ENCODE data around the gene COL27A1. TPM values are rescaled to one million over a fixed set of nuclear protein-coding genes. Genes with fewer than 3 reads are reported as not detected.
A peak's percentile ranks its signal among the peaks of the same experiment; 100 is the strongest.
"Not testable (repeated sequence)": the region's sequence is repeated elsewhere in the genome, so short reads cannot be mapped to it uniquely, and the experiment has no call there.

Gene COL27A1
- total and polyA plus RNA-seq, 2 donors (not counting 1 experiment from before 2014, with no cell fraction given), result 0.16 to 0.27 TPM

DNA sequence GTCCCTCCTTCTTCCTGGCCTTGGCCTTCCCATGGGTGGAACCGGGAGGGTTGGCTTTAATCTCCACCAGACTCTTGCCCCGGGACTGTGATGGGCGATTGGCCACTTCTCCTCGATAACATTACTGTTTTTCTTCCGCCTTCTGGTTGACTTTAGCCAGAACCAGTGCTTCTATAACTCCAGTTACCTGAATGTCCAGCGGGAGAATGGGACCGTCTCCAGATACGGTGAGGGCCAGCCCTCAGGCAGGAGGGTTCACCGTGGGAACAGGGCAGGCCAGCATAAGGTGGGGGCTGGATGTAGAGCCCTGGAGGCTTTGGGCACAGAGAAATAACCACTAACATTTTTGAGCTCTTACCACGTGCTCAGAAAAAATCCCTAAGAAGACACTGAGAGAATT, 175.3 kb downstream of the COL27A1 start:
- ATAC-seq (ENCODE audit: low read depth) (no peak), DNase-seq (no peak)
- Histone ChIP-seq H3K9me3 (ENCODE audit: control extremely low read depth in 1 of 3, control insufficient read depth in 2 of 3, insufficient read depth in 1 of 3, low read length in 2 of 3) (peaks cover 0 to 9% (median 0%) of the 10 kb centered on the region in 3 donors), H2AFZ (ENCODE audit: insufficient read depth, low read depth, low read length, poor library complexity, severe bottlenecking) (no peak overlapping the region), H3K27me3 (replicated peaks in 1 of 4; ENCODE audit: control extremely low read depth in 1 of 4, control insufficient read depth in 3 of 4, insufficient read depth in 4 of 4, low read length in 3 of 4) (no peaks in the 10 kb centered on the region), H3K4me1 (ENCODE audit: control insufficient read depth in 2 of 2, insufficient read depth in 2 of 2, low read length in 2 of 2) (no peaks in the 10 kb centered on the region), H3K4me2 (replicated peaks; ENCODE audit: low read depth, low read length, poor library complexity, severe bottlenecking) (no peak overlapping the region), H3K79me2 (ENCODE audit: control insufficient read depth, insufficient read depth, low read length) (no peaks in the 10 kb centered on the region), H3K9ac (ENCODE audit: low read length) (no peak overlapping the region), H3K4me3 (ENCODE audit: control extremely low read depth in 1 of 5, extremely low read depth in 1 of 5, insufficient read depth in 1 of 5, low read depth in 2 of 5, low read length in 4 of 5) (no peak overlapping the region), H3K27ac (ENCODE audit: low read length in 2 of 2) (no peak overlapping the region), H3K36me3 (replicated peaks in 1 of 2; ENCODE audit: control extremely low read depth in 1 of 2, control insufficient read depth in 1 of 2, extremely low read depth in 1 of 2, insufficient read depth in 2 of 2, low read length in 1 of 2) (peaks cover 3 to 11% of the 10 kb centered on the region in 2 experiments), H4K20me1 (ENCODE audit: control insufficient read depth, insufficient read depth, low read length, poor library complexity, severe bottlenecking) (no peaks in the 10 kb centered on the region)
- Mint-ChIP-seq H3K27me3 (no peaks in the 10 kb centered on the region), H3K27ac (peak overlapping the region; percentile 74), H3K4me1 (peaks cover 15% of the 10 kb centered on the region), H3K9me3 (ENCODE audit: insufficient read depth) (no peaks in the 10 kb centered on the region), H3K4me3 (no peak overlapping the region)
- ChIA-PET POLR2A (no interaction called here), CTCF (no interaction called here)
- 77% methylated on average over 5 of the region's 10 CpGs for WGBS (ENCODE audit: insufficient coverage)
- no peak for TF ChIP-seq EZH2 (IDR thresholded peaks at IDR 0.05; ENCODE audit: borderline replicate concordance, insufficient read depth, low read depth, low read length, poor library complexity, severe bottlenecking)
- TF ChIP-seq, protein P1, sequence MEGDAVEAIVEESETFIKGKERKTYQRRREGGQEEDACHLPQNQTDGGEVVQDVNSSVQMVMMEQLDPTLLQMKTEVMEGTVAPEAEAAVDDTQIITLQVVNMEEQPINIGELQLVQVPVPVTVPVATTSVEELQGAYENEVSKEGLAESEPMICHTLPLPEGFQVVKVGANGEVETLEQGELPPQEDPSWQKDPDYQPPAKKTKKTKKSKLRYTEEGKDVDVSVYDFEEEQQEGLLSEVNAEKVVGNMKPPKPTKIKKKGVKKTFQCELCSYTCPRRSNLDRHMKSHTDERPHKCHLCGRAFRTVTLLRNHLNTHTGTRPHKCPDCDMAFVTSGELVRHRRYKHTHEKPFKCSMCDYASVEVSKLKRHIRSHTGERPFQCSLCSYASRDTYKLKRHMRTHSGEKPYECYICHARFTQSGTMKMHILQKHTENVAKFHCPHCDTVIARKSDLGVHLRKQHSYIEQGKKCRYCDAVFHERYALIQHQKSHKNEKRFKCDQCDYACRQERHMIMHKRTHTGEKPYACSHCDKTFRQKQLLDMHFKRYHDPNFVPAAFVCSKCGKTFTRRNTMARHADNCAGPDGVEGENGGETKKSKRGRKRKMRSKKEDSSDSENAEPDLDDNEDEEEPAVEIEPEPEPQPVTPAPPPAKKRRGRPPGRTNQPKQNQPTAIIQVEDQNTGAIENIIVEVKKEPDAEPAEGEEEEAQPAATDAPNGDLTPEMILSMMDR (IDR thresholded peaks at IDR 0.05), result no peak
- intact Hi-C loops (cut with micrococcal nuclease), result no loop called here

DNA sequence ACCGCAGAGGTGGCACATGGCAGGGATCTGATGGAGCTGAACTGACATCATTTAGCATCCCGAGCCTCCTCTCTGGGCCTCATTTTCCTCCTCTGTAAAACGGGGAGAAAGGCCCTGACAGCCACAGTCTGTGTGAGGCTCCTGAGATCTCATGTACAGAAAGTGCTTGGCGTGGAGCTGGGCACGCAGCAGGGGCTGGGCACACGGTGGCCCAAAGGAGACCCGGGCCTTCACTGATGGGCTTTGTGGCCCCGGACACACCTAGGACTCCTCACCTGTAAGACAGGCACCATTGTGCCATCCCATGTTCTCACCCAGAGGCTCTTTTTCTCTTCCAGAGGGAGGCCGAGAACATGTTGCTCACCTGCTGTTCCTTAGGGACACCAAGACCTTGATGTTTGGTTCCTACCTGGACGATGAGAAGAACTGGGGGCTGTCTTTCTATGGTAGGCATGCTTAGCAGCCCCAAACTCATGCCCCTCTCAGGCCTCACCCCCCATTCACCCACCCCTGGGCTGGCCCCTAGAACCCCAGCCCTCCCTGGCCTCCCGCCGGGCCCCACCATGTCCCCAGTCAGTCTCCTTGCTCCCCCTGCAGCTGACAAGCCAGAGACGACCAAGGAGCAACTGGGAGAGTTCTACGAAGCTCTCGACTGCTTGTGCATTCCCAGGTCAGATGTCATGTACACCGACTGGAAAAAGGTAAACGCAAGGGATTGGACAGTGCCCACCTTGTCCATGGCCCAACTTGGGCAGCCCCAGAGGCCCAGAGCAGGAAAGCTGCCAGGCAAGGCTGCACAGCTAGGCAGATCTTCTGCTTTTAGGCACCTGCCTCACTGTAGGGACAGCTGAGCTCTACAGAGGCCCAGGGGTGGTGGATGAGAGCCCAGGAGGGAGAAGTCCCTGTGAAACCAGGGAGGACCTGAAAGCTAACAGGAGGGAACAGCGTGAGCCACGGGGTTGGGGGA, 176.2 kb downstream of the COL27A1 start:
- H3K27me3 ChIP-seq (replicated peaks in 1 of 4; ENCODE audit: control extremely low read depth in 1 of 4, control insufficient read depth in 3 of 4, insufficient read depth in 4 of 4, low read length in 3 of 4); H3K4me2 ChIP-seq (replicated peaks; ENCODE audit: low read depth, low read length, poor library complexity, severe bottlenecking); intact Hi-C loops (cut with micrococcal nuclease); ATAC-seq (ENCODE audit: low read depth); H4K20me1 ChIP-seq (ENCODE audit: control insufficient read depth, insufficient read depth, low read length, poor library complexity, severe bottlenecking); H2AFZ ChIP-seq (ENCODE audit: insufficient read depth, low read depth, low read length, poor library complexity, severe bottlenecking); H3K27ac ChIP-seq (ENCODE audit: low read length in 2 of 2); H3K9ac ChIP-seq (ENCODE audit: low read length); H3K4me1 ChIP-seq (ENCODE audit: control insufficient read depth in 2 of 2, insufficient read depth in 2 of 2, low read length in 2 of 2); H3K9me3 ChIP-seq (ENCODE audit: control extremely low read depth in 1 of 3, control insufficient read depth in 2 of 3, insufficient read depth in 1 of 3, low read length in 2 of 3); H3K27me3 Mint-ChIP-seq; H3K79me2 ChIP-seq (ENCODE audit: control insufficient read depth, insufficient read depth, low read length); DNase-seq; H3K4me3 ChIP-seq (ENCODE audit: control extremely low read depth in 1 of 5, extremely low read depth in 1 of 5, insufficient read depth in 1 of 5, low read depth in 2 of 5, low read length in 4 of 5); H3K4me3 Mint-ChIP-seq; H3K9me3 Mint-ChIP-seq (ENCODE audit: insufficient read depth): not testable (repeated sequence)
- WGBS (ENCODE audit: insufficient coverage), result 78% methylated on average over 11 of the region's 19 CpGs
- Mint-ChIP-seq H3K27ac (peak overlapping the region; percentile 74), H3K4me1 (peaks cover 18% of the 10 kb centered on the region)
- POLR2A ChIA-PET, result interaction anchor here (0.7 to 1.2 kb wide), 2 partner anchors 57 to 322 kb away, joined by 3 read pairs; no protein-coding TSS in a partner anchor
- peaks cover 3 to 20% of the 10 kb centered on the region in 2 experiments for H3K36me3 ChIP-seq (replicated peaks in 1 of 2; ENCODE audit: control extremely low read depth in 1 of 2, control insufficient read depth in 1 of 2, extremely low read depth in 1 of 2, insufficient read depth in 2 of 2, low read length in 1 of 2)
- CTCF ChIA-PET, result interaction anchor here (0.6 kb wide), 1 partner anchor 37 kb away, joined by 3 read pairs; no protein-coding TSS in a partner anchor

- H3K4me3 ChIP-seq (ENCODE audit: control extremely low read depth in 1 of 5, extremely low read depth in 1 of 5, insufficient read depth in 1 of 5, low read depth in 2 of 5, low read length in 4 of 5); H4K20me1 ChIP-seq (ENCODE audit: control insufficient read depth, insufficient read depth, low read length, poor library complexity, severe bottlenecking); H3K4me1 ChIP-seq (ENCODE audit: control insufficient read depth in 2 of 2, insufficient read depth in 2 of 2, low read length in 2 of 2); H3K4me2 ChIP-seq (replicated peaks; ENCODE audit: low read depth, low read length, poor library complexity, severe bottlenecking); H3K27me3 Mint-ChIP-seq; H3K9me3 ChIP-seq (ENCODE audit: control extremely low read depth in 1 of 3, control insufficient read depth in 2 of 3, insufficient read depth in 1 of 3, low read length in 2 of 3); H2AFZ ChIP-seq (ENCODE audit: insufficient read depth, low read depth, low read length, poor library complexity, severe bottlenecking); H3K9ac ChIP-seq (ENCODE audit: low read length); DNase-seq; H3K79me2 ChIP-seq (ENCODE audit: control insufficient read depth, insufficient read depth, low read length); H3K9me3 Mint-ChIP-seq (ENCODE audit: insufficient read depth); H3K4me3 Mint-ChIP-seq; ATAC-seq (ENCODE audit: low read depth); H3K27me3 ChIP-seq (replicated peaks in 1 of 4; ENCODE audit: control extremely low read depth in 1 of 4, control insufficient read depth in 3 of 4, insufficient read depth in 4 of 4, low read length in 3 of 4); intact Hi-C loops (cut with micrococcal nuclease): not testable (repeated sequence)
- CTCF ChIA-PET, result interaction anchor here (0.6 kb wide), 1 partner anchor 38 kb away, joined by 3 read pairs; no protein-coding TSS in a partner anchor
- H3K27ac Mint-ChIP-seq, result peak overlapping the region; percentile 85
- H3K36me3 ChIP-seq (replicated peaks in 1 of 2; ENCODE audit: control extremely low read depth in 1 of 2, control insufficient read depth in 1 of 2, extremely low read depth in 1 of 2, insufficient read depth in 2 of 2, low read length in 1 of 2), result peaks cover 8 to 29% of the 10 kb centered on the region in 2 experiments
- H3K4me1 Mint-ChIP-seq, result peaks cover 18% of the 10 kb centered on the region
- H3K27ac ChIP-seq (ENCODE audit: low read length in 2 of 2), result peak overlapping the region in 1 of 2 donors; percentile 26
- WGBS (ENCODE audit: insufficient coverage), result 100% methylated on average over 1 of the region's 4 CpGs
- POLR2A ChIA-PET, result interaction anchor here (0.7 to 1.2 kb wide), 2 partner anchors 56 to 321 kb away, joined by 3 read pairs; no protein-coding TSS in a partner anchor
These were observed 177.2 kb downstream of the COL27A1 start for GRCh38 chr9:114332474-114333040.
